ENCODE measurements around the gene SOS1.
"Not testable (repeated sequence)": the region's sequence is repeated elsewhere in the genome, so short reads cannot be mapped to it uniquely, and the experiment has no call there.

Gene SOS1

GRCh38 chr2:39120771-39121522, at the start of gene SOS1:
TSS of gene SOS1 (minus strand) at chr2:39121051. CDS start at chr2:39120422, 629 bp downstream.
- peak; percentile 96 for DNase-seq

GRCh38 chr2:39164089-39164488, 43.2 kb upstream of the SOS1 start:
- DNase-seq, result no peak

GRCh38 chr2:39160982-39161381, 40.1 kb upstream of the SOS1 start:
- no peak for DNase-seq

- no peak for DNase-seq
Measured at GRCh38 chr2:39159283-39159682, 38.4 kb upstream of the SOS1 start.

GRCh38 chr2:39158351-39158750, 37.5 kb upstream of the SOS1 start:
- DNase-seq, result no peak

- no peak for DNase-seq
Measured at GRCh38 chr2:39156846-39157245, 36.0 kb upstream of the SOS1 start.

GRCh38 chr2:39156107-39156506, 35.3 kb upstream of the SOS1 start:
- DNase-seq, result no peak

GRCh38 chr2:39155573-39155972, 34.7 kb upstream of the SOS1 start:
- DNase-seq, result not testable (repeated sequence)

- no peak for DNase-seq
Measured at GRCh38 chr2:39154944-39155343, 34.1 kb upstream of the SOS1 start.

GRCh38 chr2:39153312-39153711, 32.5 kb upstream of the SOS1 start:
- DNase-seq, result no peak

- no peak for DNase-seq
Measured at GRCh38 chr2:39152504-39152903, 31.7 kb upstream of the SOS1 start.

GRCh38 chr2:39150890-39151497, 30.1 kb upstream of the SOS1 start:
- no peak for DNase-seq

- DNase-seq, result no peak
Measured at GRCh38 chr2:39150102-39150562, 29.3 kb upstream of the SOS1 start.

- no peak for DNase-seq
Measured at GRCh38 chr2:39146630-39147029, 25.8 kb upstream of the SOS1 start.

- DNase-seq, result no peak
Measured at GRCh38 chr2:39145906-39146421, 25.1 kb upstream of the SOS1 start.

GRCh38 chr2:39144416-39144815, 23.6 kb upstream of the SOS1 start:
- DNase-seq, result no peak

- no peak for DNase-seq
Measured at GRCh38 chr2:39142904-39143605, 22.2 kb upstream of the SOS1 start.

- no peak for DNase-seq
Measured at GRCh38 chr2:39141334-39142271, 20.8 kb upstream of the SOS1 start.

GRCh38 chr2:39140948-39141333, 20.1 kb upstream of the SOS1 start:
- not testable (repeated sequence) for DNase-seq

- no peak for DNase-seq
Measured at GRCh38 chr2:39140322-39140847, 19.5 kb upstream of the SOS1 start.

GRCh38 chr2:39139511-39140237, 18.8 kb upstream of the SOS1 start:
- no peak for DNase-seq

- no peak for DNase-seq
Measured at GRCh38 chr2:39138837-39139211, 18.0 kb upstream of the SOS1 start.

Data from activated CD8-positive, alpha-beta memory T cell treated with anti-CD3 and anti-CD28 coated beads, Interleukin-2, amount 50 U/mL, for 48 hours (primary cell).